IMR-90 (cell line): ENCODE results near the gene NWD2. TPM values are rescaled to one million over a fixed set of nuclear protein-coding genes. Genes with fewer than 3 reads are reported as not detected.

Experiments used
- ATAC-seq: fragments of 200-7000 bp; cut with Tn5 transposase; 2 replicates; pipeline ENCODE4 v1.9.1; 2020; ENCODE audit warnings: low read depth, mild to moderate bottlenecking, moderate library complexity
- BruUV-seq: library from RNA; stranded (reverse); fragments of 400-500 nt; replicated peaks from 2 replicates; lab custom pipeline; 2021; lab: Mats Ljungman, UMichigan
- CTCF ChIA-PET: fragments of 300-600 bp; formaldehyde crosslinking; extraction: SDS; loops from one replicate; lab custom pipeline; 2021; ENCODE audit warnings: antibody characterized with exemption; lab: Yijun Ruan, JAX
- POLR2A ChIA-PET: fragments of 300-600 bp; sonication (Branson Sonifier 250); formaldehyde crosslinking; loops from one replicate; lab custom pipeline; 2022; ENCODE audit warnings: antibody characterized with exemption; ENCODE audit not compliant: unreplicated experiment; lab: Charles Lee
- DNase-seq: peaks from one replicate; pipeline ENCODE4 v3.0.0; 2013
- H2AFZ ChIP-seq: replicated peaks from 2 replicates; pipeline ENCODE3; 2013; ENCODE audit warnings: low read length, mild to moderate bottlenecking; ENCODE audit not compliant: poor library complexity
- H2AK5ac ChIP-seq: 2 replicates; pipeline ENCODE4 v1.6.1; 2013; ENCODE audit warnings: low read depth, low read length, inconsistent platforms
- H2AK9ac ChIP-seq: replicated peaks from 2 replicates; pipeline ENCODE3; 2013; ENCODE audit warnings: mild to moderate bottlenecking, low read depth, low read length, moderate library complexity; ENCODE audit not compliant: poor library complexity
- H2BK120ac ChIP-seq: 2 replicates; pipeline ENCODE4 v1.6.1; 2013; ENCODE audit warnings: low read depth, low read length, inconsistent platforms
- H2BK15ac ChIP-seq: 3 replicates; pipeline ENCODE4 v1.6.1; 2013; ENCODE audit warnings: low read depth, low read length, inconsistent platforms
- H2BK20ac ChIP-seq: 2 replicates; pipeline ENCODE4 v1.6.1; 2013; ENCODE audit warnings: low read depth, mild to moderate bottlenecking, inconsistent platforms, low read length, moderate library complexity
- H2BK5ac ChIP-seq: 2 replicates; pipeline ENCODE4 v1.6.1; 2013; ENCODE audit warnings: mild to moderate bottlenecking, low read depth, low read length, inconsistent platforms; ENCODE audit not compliant: poor library complexity, severe bottlenecking
- H3K14ac ChIP-seq: replicated peaks from 2 replicates; pipeline ENCODE4 v1.6.1; 2013; ENCODE audit warnings: low read depth, low read length, inconsistent platforms
- H3K18ac ChIP-seq: 2 replicates; pipeline ENCODE4 v1.6.1; 2013; ENCODE audit warnings: low read depth, low read length, control low read depth
- H3K23ac ChIP-seq: 2 replicates; pipeline ENCODE4 v1.6.1; 2013; ENCODE audit warnings: low read depth, low read length, inconsistent platforms
- H3K27ac ChIP-seq: 2 replicates; pipeline ENCODE4 v1.5.1; 2013; ENCODE audit warnings: mild to moderate bottlenecking, control low read depth, low read length; ENCODE audit not compliant: insufficient read depth
- H3K27me3 ChIP-seq: 2 replicates; pipeline ENCODE4 v1.6.1; 2013; ENCODE audit warnings: low read length; ENCODE audit not compliant: control insufficient read depth, insufficient read depth
- H3K36me3 ChIP-seq: 2 replicates; pipeline ENCODE4 v1.6.1; 2013; ENCODE audit warnings: low read length, mixed read lengths; ENCODE audit not compliant: control insufficient read depth, insufficient read depth
- H3K4ac ChIP-seq: 2 replicates; pipeline ENCODE4 v1.6.1; 2013; ENCODE audit warnings: low read depth, low read length, inconsistent platforms
- H3K4me1 ChIP-seq: 2 replicates; pipeline ENCODE4 v1.6.1; 2013; ENCODE audit warnings: low read length, mixed read lengths; ENCODE audit not compliant: control insufficient read depth, insufficient read depth
- H3K4me2 ChIP-seq: 2 replicates; pipeline ENCODE4 v1.6.1; 2013; ENCODE audit warnings: low read depth, mild to moderate bottlenecking, control low read depth, low read length, moderate library complexity
- H3K4me3 ChIP-seq: 2 replicates; pipeline ENCODE4 v1.5.1; 2013; ENCODE audit warnings: low read depth, mild to moderate bottlenecking, control low read depth, low read length, moderate library complexity; ENCODE audit not compliant: insufficient read depth
- H3K56ac ChIP-seq: 2 replicates; pipeline ENCODE4 v1.6.1; 2013; ENCODE audit warnings: low read length, inconsistent platforms; ENCODE audit not compliant: insufficient read depth; ENCODE audit errors: extremely low read depth
- H3K79me1 ChIP-seq, 2 experiments: 2 replicates each; pipeline ENCODE4 v1.6.1; 2013; ENCODE audit warnings: low read length in 2 of 2, inconsistent platforms in 1 of 2, low read depth in 1 of 2
- H3K9ac ChIP-seq: 2 replicates; pipeline ENCODE4 v1.6.1; 2013; ENCODE audit warnings: low read depth, low read length, control low read depth
- H3K9me1 ChIP-seq: 2 replicates; pipeline ENCODE4 v1.6.1; 2013; ENCODE audit warnings: low read length, inconsistent platforms; ENCODE audit not compliant: insufficient read depth
- H3K9me3 ChIP-seq: 2 replicates; pipeline ENCODE4 v1.6.1; 2013; ENCODE audit warnings: low read length; ENCODE audit not compliant: control insufficient read depth, insufficient read depth
- H4K20me1 ChIP-seq: 2 replicates; pipeline ENCODE4 v1.6.1; 2013; ENCODE audit warnings: low read length, inconsistent platforms; ENCODE audit not compliant: insufficient read depth
- H4K5ac ChIP-seq: 2 replicates; pipeline ENCODE4 v1.6.1; 2013; ENCODE audit warnings: mild to moderate bottlenecking, low read depth, low read length, control low read depth
- H4K8ac ChIP-seq, 2 experiments: 2 replicates each; pipeline ENCODE4 v1.6.1; 2013; ENCODE audit warnings: low read depth in 2 of 2, low read length in 2 of 2, control low read depth in 1 of 2, inconsistent platforms in 1 of 2
- H4K91ac ChIP-seq: 2 replicates; pipeline ENCODE4 v1.6.1; 2013; ENCODE audit warnings: low read depth, low read length, inconsistent platforms; ENCODE audit not compliant: insufficient read depth
- USF2 ChIP-seq: fragments of 150-350 bp; IDR thresholded peaks from 2 replicates; pipeline ENCODE4 v1.6.1; 2017; ENCODE audit warnings: mild to moderate bottlenecking, antibody characterized with exemption, low read length, low read depth
- WGBS, 2 experiments: methylation state at CpG; one replicate each; pipeline versions ENCODE4 v1.1.5 to v1.1.7; 2013; ENCODE audit warnings: missing lambda C conversion rate in 2 of 2; ENCODE audit not compliant: insufficient read length in 1 of 2; ENCODE audit errors: extremely low coverage in 2 of 2; 5-methylcytosine and 5-hydroxymethylcytosine counted together
- dilution Hi-C: fragments of 300-500 bp; cut with HindIII; formaldehyde crosslinking; loops from one replicate; pipeline ENCODE4 v1.14.3; 2018; ENCODE audit warnings: low sequenced_read_pairs; ENCODE audit not compliant: unreplicated experiment
- in situ Hi-C: fragments of 300-500 bp; cut with MboI; formaldehyde crosslinking; loops from 3 replicates; pipeline ENCODE4 v1.14.3; 2019; ENCODE audit warnings: low sequenced_read_pairs, inconsistent platforms, mixed read lengths
- intact Hi-C: fragments of 100-400 bp; cut with micrococcal nuclease; formaldehyde crosslinking; loops from 2 replicates; pipeline ENCODE4 v1.10.0; 2022
- polyA plus RNA-seq, 3 experiments: library from polyadenylated mRNA; depleted of rRNA; stranded (reverse); fragments of >200 nt; gene quantifications; 2 replicates each; pipeline ENCODE4 v1.2.3, GENCODE V29; 2012; ENCODE audit warnings: low replicate concordance in 1 of 3
- total RNA-seq: library from RNA; depleted of rRNA; stranded (reverse); fragments of >200 nt; gene quantifications from 2 replicates; pipeline ENCODE4 v1.2.3, GENCODE V29; 2012

Gene NWD2
- total and polyA plus RNA-seq, 2 of the 4 experiments (the other 2 are of a cell fraction): not detected

DNA sequence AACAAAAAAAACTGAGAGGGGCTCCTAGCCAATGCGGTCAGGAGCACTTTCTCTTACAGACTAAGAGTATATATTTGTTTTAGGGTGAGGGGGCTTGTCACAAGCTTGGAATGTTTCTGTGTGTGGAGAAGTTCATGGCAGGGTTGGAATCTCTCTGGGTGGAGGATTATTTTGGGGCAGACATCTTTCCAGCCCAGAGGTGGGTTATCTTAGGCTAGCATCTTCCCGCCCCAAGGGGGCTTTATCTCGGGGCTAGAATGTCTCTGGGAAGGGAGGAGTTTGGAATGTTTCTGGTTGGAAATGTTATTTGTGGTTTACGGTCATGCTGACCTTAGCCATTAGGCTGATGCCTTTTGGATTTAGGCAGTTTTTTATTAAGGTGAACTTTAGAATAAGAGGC is 236.0 kb downstream of the NWD2 start:
- no peak overlapping the region for H2BK15ac ChIP-seq
- no peak overlapping the region for H2AK5ac ChIP-seq
- no peak overlapping the region for H4K8ac ChIP-seq
- H4K5ac ChIP-seq: no peak overlapping the region
- dilution Hi-C loops (no loop called here), intact Hi-C loops (no loop called here), in situ Hi-C loops (no loop called here)
- H3K9me3 ChIP-seq: no peaks in the 10 kb centered on the region
- H4K20me1 ChIP-seq: no peaks in the 10 kb centered on the region
- no peak overlapping the region for H2AK9ac ChIP-seq
- TF ChIP-seq USF2: no peak
- POLR2A ChIA-PET: no interaction called here
- H3K18ac ChIP-seq: no peak overlapping the region
- no peak overlapping the region for H3K4me3 ChIP-seq
- no peak overlapping the region for H3K23ac ChIP-seq
- BruUV-seq: no TSS peak
- H2BK20ac ChIP-seq: no peak overlapping the region
- DNase-seq: no peak
- H4K91ac ChIP-seq: no peak overlapping the region
- H3K79me1 ChIP-seq: no peaks in the 10 kb centered on the region
- 72% methylated on average over 2 of the region's 4 CpGs; no CpG with 5 or more reads in 1 of the 2 experiments for WGBS, 2 experiments
- H3K9me1 ChIP-seq: no peaks in the 10 kb centered on the region
- H3K9ac ChIP-seq: no peak overlapping the region
- no peak overlapping the region for H3K56ac ChIP-seq
- no peak for ATAC-seq
- H3K4me2 ChIP-seq: no peak overlapping the region
- H2BK120ac ChIP-seq: no peak overlapping the region
- no peak overlapping the region for H3K4ac ChIP-seq
- no peak overlapping the region for H3K27ac ChIP-seq
- CTCF ChIA-PET: no interaction called here
- H3K4me1 ChIP-seq: no peaks in the 10 kb centered on the region
- H2AFZ ChIP-seq: no peak overlapping the region
- H3K27me3 ChIP-seq: no peaks in the 10 kb centered on the region
- H3K14ac ChIP-seq: no peak overlapping the region
- no peak overlapping the region for H2BK5ac ChIP-seq
- H3K36me3 ChIP-seq: no peaks in the 10 kb centered on the region
